Neural cell (in vitro differentiated cells): ENCODE data around the gene CRCP. TPM values are rescaled to one million over a fixed set of nuclear protein-coding genes. Genes with fewer than 3 reads are reported as not detected.

ENCODE experiments used
- H2AFZ ChIP-seq: fragments of 200-600, 300-800 bp; sonication (generic), shearing (Covaris generic); 2 replicates; pipeline ENCODE4 v1.6.0; 2014; ENCODE audit warnings: low read depth, mild to moderate bottlenecking, antibody characterized with exemption, low read length, moderate library complexity
- H3F3A ChIP-seq: fragments of 200-600 bp; shearing (Covaris generic); 2 replicates; pipeline ENCODE4 v1.6.1; 2016; ENCODE audit warnings: mild to moderate bottlenecking, moderate library complexity, mixed read lengths, antibody characterized with exemption, low read length; ENCODE audit not compliant: insufficient read depth, poor library complexity, severe bottlenecking
- H3K27ac ChIP-seq: fragments of 200-600, 300-800 bp; sonication (generic), shearing (Covaris generic); 2 replicates; pipeline ENCODE4 v1.5.1; 2014; ENCODE audit warnings: mild to moderate bottlenecking, low read length, moderate library complexity
- H3K27me3 ChIP-seq: fragments of 300-800, 200-600 bp; sonication (generic), shearing (Covaris generic); 2 replicates; pipeline ENCODE4 v1.6.0; 2014; ENCODE audit warnings: mild to moderate bottlenecking, low read depth, low read length, moderate library complexity; ENCODE audit not compliant: insufficient read depth
- H3K36me3 ChIP-seq: fragments of 300-800, 200-600 bp; sonication (generic), shearing (Covaris generic); 2 replicates; pipeline ENCODE4 v1.5.1; 2014; ENCODE audit warnings: mild to moderate bottlenecking, antibody characterized with exemption, low read length, moderate library complexity; ENCODE audit not compliant: insufficient read depth
- H3K4me2 ChIP-seq: fragments of 300-800, 200-600 bp; sonication (generic), shearing (Covaris generic); 2 replicates; pipeline ENCODE4 v1.6.0; 2014; ENCODE audit warnings: mild to moderate bottlenecking, low read length
- H3K4me3 ChIP-seq: fragments of 300-800, 200-600 bp; sonication (generic), shearing (Covaris generic); 2 replicates; pipeline ENCODE4 v1.5.1; 2014; ENCODE audit warnings: mild to moderate bottlenecking, low read length, moderate library complexity
- H3K79me2 ChIP-seq: fragments of 200-600 bp; shearing (Covaris generic); replicated peaks from 2 replicates; pipeline ENCODE4 v1.6.0; 2014; ENCODE audit warnings: mild to moderate bottlenecking, low read length, moderate library complexity; ENCODE audit not compliant: insufficient read depth
- H3K9ac ChIP-seq: fragments of 300-800, 200-600 bp; sonication (generic), shearing (Covaris generic); 2 replicates; pipeline ENCODE4 v1.6.1; 2016; ENCODE audit warnings: mild to moderate bottlenecking, low read length, mixed read lengths
- H3K9me2 ChIP-seq: fragments of 200-600 bp; shearing (Covaris generic); 2 replicates; pipeline ENCODE4 v1.6.1; 2016; ENCODE audit warnings: mild to moderate bottlenecking, low read length, mixed read lengths; ENCODE audit not compliant: insufficient read depth
- H3K9me3 ChIP-seq: fragments of 200-600, 300-800 bp; sonication (generic), shearing (Covaris generic); 2 replicates; pipeline ENCODE4 v1.6.1; 2016; ENCODE audit warnings: mild to moderate bottlenecking, mixed run types, low read length, moderate library complexity, mixed read lengths
- H4K20me1 ChIP-seq: fragments of 200-600 bp; shearing (Covaris generic); 2 replicates; pipeline ENCODE4 v1.6.1; 2016; ENCODE audit warnings: mild to moderate bottlenecking, mixed run types; ENCODE audit not compliant: insufficient read depth
- CTCF ChIP-seq: fragments of 450-650 bp; IDR thresholded peaks from 2 replicates; pipeline ENCODE4 v1.5.1; 2014; ENCODE audit warnings: antibody characterized with exemption, mild to moderate bottlenecking, moderate library complexity; ENCODE audit not compliant: poor library complexity, severe bottlenecking
- EP300 ChIP-seq: fragments of 450-650 bp; conservative IDR thresholded peaks from 2 replicates; pipeline ENCODE4 v1.6.1; 2014; ENCODE audit warnings: antibody characterized with exemption, mild to moderate bottlenecking, moderate library complexity; ENCODE audit not compliant: poor library complexity, severe bottlenecking
- EZH2 ChIP-seq: fragments of 200-600, 300-800 bp; shearing (Covaris generic), sonication (generic); IDR thresholded peaks from 2 replicates; pipeline ENCODE4 v1.6.1; 2014; ENCODE audit warnings: antibody characterized with exemption, low read length, borderline replicate concordance, mild to moderate bottlenecking; ENCODE audit not compliant: insufficient read depth, poor library complexity, severe bottlenecking
- MXI1 ChIP-seq: fragments of 450-650 bp; conservative IDR thresholded peaks from 2 replicates; pipeline ENCODE4 v1.6.1; 2014; ENCODE audit warnings: antibody characterized with exemption, mild to moderate bottlenecking; ENCODE audit not compliant: poor library complexity, severe bottlenecking
- POLR2AphosphoS5 ChIP-seq: IDR thresholded peaks from 2 replicates; pipeline ENCODE4 v1.6.1; 2012
- RAD21 ChIP-seq: fragments of 450-650 bp; conservative IDR thresholded peaks from 2 replicates; pipeline ENCODE4 v1.6.1; 2014; ENCODE audit warnings: antibody characterized with exemption, mild to moderate bottlenecking, moderate library complexity
- REST ChIP-seq: IDR thresholded peaks from 2 replicates; pipeline ENCODE4 v1.6.1; 2012; ENCODE audit warnings: borderline replicate concordance
- SMC3 ChIP-seq: fragments of 450-650 bp; conservative IDR thresholded peaks from 2 replicates; pipeline ENCODE4 v1.6.1; 2014; ENCODE audit warnings: antibody characterized with exemption, mild to moderate bottlenecking, moderate library complexity; ENCODE audit not compliant: poor library complexity
- TAF1 ChIP-seq: IDR thresholded peaks from 2 replicates; pipeline ENCODE4 v1.6.1; 2012; ENCODE audit warnings: low read depth
- polyA minus RNA-seq: library from RNA; depleted of rRNA, polyadenylated mRNA; stranded (reverse); fragments of >200 nt; gene quantifications from 2 replicates; pipeline ENCODE4 v1.2.3, GENCODE V29; 2014
- polyA plus RNA-seq: library from polyadenylated mRNA; depleted of rRNA; stranded (reverse); fragments of >200 nt; gene quantifications from 2 replicates; pipeline ENCODE4 v1.2.3, GENCODE V29; 2014

The CRCP gene
- polyA plus RNA-seq (53.6 and 65.9 TPM in 2 replicates), polyA minus RNA-seq (102 and 104 TPM in 2 replicates)

- peak within 1 kb of the TSS; percentile 82 for H2AFZ ChIP-seq
- no peaks in the 10 kb centered on the region for H3K36me3 ChIP-seq
- H3K9ac ChIP-seq, result peak within 1 kb of the TSS; percentile 95
- H3K4me3 ChIP-seq, result peak within 1 kb of the TSS; percentile 95
- H3K27ac ChIP-seq, result peak within 1 kb of the TSS; percentile 90
- TF ChIP-seq TAF1 (peak; percentile 83), REST (peak; percentile 81), CTCF (peak; percentile 28), EZH2 (no peak), EP300 (peak; percentile 35), SMC3 (peak; percentile 51), MXI1 (peak; percentile 95), POLR2AphosphoS5 (peak; percentile 94), RAD21 (peak; percentile 46)
- peaks cover 42% of the 10 kb centered on the region for H3K79me2 ChIP-seq
- H3K4me2 ChIP-seq, result peak within 1 kb of the TSS; percentile 94
- no peaks in the 10 kb centered on the region for H3K9me3 ChIP-seq
- no peaks in the 10 kb centered on the region for H3K27me3 ChIP-seq
- no peaks in the 10 kb centered on the region for H3F3A ChIP-seq
- no peaks in the 10 kb centered on the region for H3K9me2 ChIP-seq
- H4K20me1 ChIP-seq, result no peaks in the 10 kb centered on the region
These were observed at the start of gene CRCP for GRCh38 chr7:66114743-66115649. TSS of gene CRCP (plus strand) at chr7:66114847. CDS start at chr7:66114963, 116 bp downstream.

- Histone ChIP-seq H2AFZ (no peak overlapping the region), H3K4me2 (no peak overlapping the region), H3K9me3 (no peaks in the 10 kb centered on the region)
These were observed 44.9 kb upstream of the CRCP start for GRCh38 chr7:66069732-66070131.

More at GRCh38 chr7:66069732-66070131, 44.9 kb upstream of the CRCP start:
- Histone ChIP-seq H3K27ac (no peak overlapping the region), H3F3A (no peaks in the 10 kb centered on the region), H3K36me3 (no peaks in the 10 kb centered on the region), H4K20me1 (no peaks in the 10 kb centered on the region), H3K4me3 (no peak overlapping the region), H3K79me2 (no peaks in the 10 kb centered on the region), H3K9me2 (no peaks in the 10 kb centered on the region), H3K27me3 (no peaks in the 10 kb centered on the region), H3K9ac (no peak overlapping the region)
- TF ChIP-seq TAF1 (no peak), REST (no peak), EZH2 (no peak), RAD21 (no peak), CTCF (no peak), MXI1 (no peak), EP300 (no peak), SMC3 (no peak), POLR2AphosphoS5 (no peak)
